Stimulated activated CD4-positive, alpha-beta T cell treated with anti-CD3 and anti-CD28 coated beads, Interleukin-15, amount 100 ng/mL, for 24 hours (primary cell): Measurements from ENCODE around the gene ANKS4B.
"Not testable (repeated sequence)": the region's sequence is repeated elsewhere in the genome, so short reads cannot be mapped to it uniquely, and the experiment has no call there.

Experiments used
- DNase-seq: peaks from one replicate; pipeline ENCODE4 v3.0.0-alpha.2; 2020

The ANKS4B gene

GRCh38 chr16:21219551-21219950 is 13.9 kb upstream of the ANKS4B start:
- no peak for DNase-seq

- no peak for DNase-seq
Observed at GRCh38 chr16:21222495-21223337, 10.8 kb upstream of the ANKS4B start.

GRCh38 chr16:21223787-21224186 is 9.7 kb upstream of the ANKS4B start:
- no peak for DNase-seq

- no peak for DNase-seq
Observed at GRCh38 chr16:21224800-21225199, 8.7 kb upstream of the ANKS4B start.

GRCh38 chr16:21226749-21227148 is 6.8 kb upstream of the ANKS4B start:
- DNase-seq: no peak

- DNase-seq: no peak
Observed at GRCh38 chr16:21227866-21228265, 5.6 kb upstream of the ANKS4B start.

GRCh38 chr16:21228361-21228872 is 5.1 kb upstream of the ANKS4B start:
- DNase-seq: no peak

GRCh38 chr16:21233045-21233520 is 416 bp upstream of the ANKS4B start:
- DNase-seq: no peak

- DNase-seq: no peak
Observed at GRCh38 chr16:21235199-21235585, 1.7 kb downstream of the ANKS4B start.

- no peak for DNase-seq
Observed at GRCh38 chr16:21236831-21237230, 3.3 kb downstream of the ANKS4B start.

GRCh38 chr16:21239646-21240045 is 6.1 kb downstream of the ANKS4B start:
- DNase-seq: no peak

- no peak for DNase-seq
Observed at GRCh38 chr16:21242756-21243155, 9.3 kb downstream of the ANKS4B start.

GRCh38 chr16:21244518-21245215 is 11.2 kb downstream of the ANKS4B start:
- no peak for DNase-seq

- not testable (repeated sequence) for DNase-seq
Observed at GRCh38 chr16:21248179-21248578, 14.7 kb downstream of the ANKS4B start.

- DNase-seq: no peak
Observed at GRCh38 chr16:21250072-21250923, 16.8 kb downstream of the ANKS4B start.

- DNase-seq: no peak
Observed at GRCh38 chr16:21253470-21253869, 20.0 kb downstream of the ANKS4B start.

- no peak for DNase-seq
Observed at GRCh38 chr16:21256636-21257035, 23.1 kb downstream of the ANKS4B start.

- DNase-seq: no peak
Observed at GRCh38 chr16:21257284-21257683, 23.8 kb downstream of the ANKS4B start.

- DNase-seq: no peak
Observed at GRCh38 chr16:21260870-21261791, 27.6 kb downstream of the ANKS4B start.

GRCh38 chr16:21262779-21263639 is 29.5 kb downstream of the ANKS4B start:
- no peak for DNase-seq
